Vagina (tissue), 2 donors: Measurements from ENCODE around the gene LTF. TPM values are rescaled to one million over a fixed set of nuclear protein-coding genes. Genes with fewer than 3 reads are reported as not detected.
"Not testable (repeated sequence)": the region's sequence is repeated elsewhere in the genome, so short reads cannot be mapped to it uniquely, and the experiment has no call there.

Source experiments
- DNase-seq, 2 donors: peaks; one replicate each; pipeline ENCODE4 v3.0.0-alpha.2; 2017; ENCODE audit errors: extremely low spot score in 2 of 2
- H3K27ac ChIP-seq: fragments of 200-600 bp; sonication (generic); one replicate; pipeline ENCODE4 v1.5.1; 2019
- H3K27me3 ChIP-seq: fragments of 200-600 bp; sonication (generic); one replicate; pipeline ENCODE4 v1.5.1; 2019
- H3K36me3 ChIP-seq, 2 donors: fragments of 200-600 bp; sonication (generic); one replicate each; pipeline ENCODE4 v1.5.1; 2017 to 2019
- H3K4me1 ChIP-seq: fragments of 200-600 bp; sonication (generic); one replicate; pipeline ENCODE4 v1.5.1; 2019
- H3K4me3 ChIP-seq, 2 donors: fragments of 200-600 bp; sonication (generic); 1 replicate in 1 of 2; 2 replicates in 1 of 2; pipeline ENCODE4 v1.5.1; 2016 to 2019
- H3K9me3 ChIP-seq: fragments of 200-600 bp; sonication (generic); one replicate; pipeline ENCODE4 v1.5.1; 2019
- CTCF ChIP-seq, 3 experiments: fragments of 450-650 bp in 2 of 3; fragments of 200-600 bp in 1 of 3; sonication (generic) in 1 of 3; IDR thresholded peaks; one replicate each; pipeline ENCODE4 v1.5.1; 2017 to 2019; ENCODE audit warnings: antibody characterized with exemption in 3 of 3, mild to moderate bottlenecking in 2 of 3, moderate library complexity in 2 of 3
- POLR2A ChIP-seq, 2 donors: fragments of 450-650 bp; IDR thresholded peaks; one replicate each; pipeline ENCODE4 v1.6.1; 2017; ENCODE audit warnings: antibody characterized with exemption in 2 of 2, mild to moderate bottlenecking in 2 of 2, moderate library complexity in 2 of 2
- POLR2AphosphoS5 ChIP-seq, 2 donors: sonication (generic); formaldehyde crosslinking; IDR thresholded peaks; one replicate each; pipeline ENCODE4 v1.9.0; 2017; ENCODE audit warnings: antibody characterized with exemption in 2 of 2, mild to moderate bottlenecking in 2 of 2, low read depth in 1 of 2; ENCODE audit not compliant: insufficient read depth in 1 of 2
- intact Hi-C: fragments of 100-400 bp; cut with DNase I; formaldehyde crosslinking; loops from one replicate; pipeline ENCODE4 v1.15.1; 2023
- total RNA-seq: library from RNA; depleted of rRNA; stranded (reverse); fragments of >200 nt; gene quantifications from one replicate; pipeline ENCODE4 v1.2.3, GENCODE V29; 2016

Gene LTF
- total RNA-seq, 1 donor from 2014 or later: not detected

- Histone ChIP-seq H3K36me3 (no peaks in the 10 kb centered on the region), H3K27me3 (no peaks in the 10 kb centered on the region), H3K4me3 (no peak overlapping the region), H3K27ac (peak overlapping the region; percentile 83), H3K4me1 (peaks cover 41% of the 10 kb centered on the region), H3K9me3 (no peaks in the 10 kb centered on the region)
- intact Hi-C loops: no loop called here
- TF ChIP-seq POLR2A (IDR thresholded peaks at IDR 0.05): no peak
- TF ChIP-seq CTCF (IDR thresholded peaks at IDR 0.05): no peak
- TF ChIP-seq POLR2AphosphoS5 (IDR thresholded peaks at IDR 0.05; ENCODE audit: insufficient read depth in 1 of 2, low read depth in 1 of 2): no peak
- DNase-seq: no peak
Observed at GRCh38 chr3:46406443-46406787, 58.3 kb downstream of the LTF start.

- Histone ChIP-seq H3K36me3 (no peaks in the 10 kb centered on the region), H3K9me3 (no peaks in the 10 kb centered on the region), H3K4me3 (peak overlapping the region in 1 of 2 donors; percentile 12), H3K27me3 (no peaks in the 10 kb centered on the region), H3K27ac (peak overlapping the region; percentile 83), H3K4me1 (peaks cover 41% of the 10 kb centered on the region)
- no peak for DNase-seq
- intact Hi-C loops: no loop called here
- TF ChIP-seq POLR2AphosphoS5 (IDR thresholded peaks at IDR 0.05; ENCODE audit: insufficient read depth in 1 of 2, low read depth in 1 of 2): peak; percentile 35 to 62
- TF ChIP-seq POLR2A (IDR thresholded peaks at IDR 0.05): no peak
Observed at GRCh38 chr3:46405301-46406019, 59.2 kb downstream of the LTF start.

- DNase-seq, H3K27ac ChIP-seq, H3K36me3 ChIP-seq, H3K9me3 ChIP-seq, H3K4me3 ChIP-seq, H3K27me3 ChIP-seq, intact Hi-C loops: not testable (repeated sequence)
- H3K4me1 ChIP-seq: peaks cover 34% of the 10 kb centered on the region
Observed at GRCh38 chr3:46402902-46403301, 61.8 kb downstream of the LTF start.

- Histone ChIP-seq H3K9me3 (no peaks in the 10 kb centered on the region), H3K27me3 (no peaks in the 10 kb centered on the region), H3K4me3 (no peak overlapping the region), H3K36me3 (no peaks in the 10 kb centered on the region), H3K27ac (no peak overlapping the region), H3K4me1 (peaks cover 21% of the 10 kb centered on the region)
- intact Hi-C loops: no loop called here
- no peak for DNase-seq
- TF ChIP-seq CTCF (IDR thresholded peaks at IDR 0.05) (no peak), POLR2A (IDR thresholded peaks at IDR 0.05) (no peak), POLR2AphosphoS5 (IDR thresholded peaks at IDR 0.05; ENCODE audit: insufficient read depth in 1 of 2, low read depth in 1 of 2) (no peak)
Observed at GRCh38 chr3:46401579-46401978, 63.1 kb downstream of the LTF start.

- DNase-seq: no peak
- no peaks in the 10 kb centered on the region for H3K36me3 ChIP-seq
- no peak overlapping the region for H3K4me3 ChIP-seq
- H3K4me1 ChIP-seq: peaks cover 14% of the 10 kb centered on the region
- no peaks in the 10 kb centered on the region for H3K9me3 ChIP-seq
- intact Hi-C loops: no loop called here
- no peak overlapping the region for H3K27ac ChIP-seq
- no peaks in the 10 kb centered on the region for H3K27me3 ChIP-seq
- no peak for TF ChIP-seq CTCF (IDR thresholded peaks at IDR 0.05)
- TF ChIP-seq POLR2A (IDR thresholded peaks at IDR 0.05): no peak
- no peak for TF ChIP-seq POLR2AphosphoS5 (IDR thresholded peaks at IDR 0.05; ENCODE audit: insufficient read depth in 1 of 2, low read depth in 1 of 2)
Observed at GRCh38 chr3:46400846-46401245, 63.9 kb downstream of the LTF start.

- Histone ChIP-seq H3K4me3 (no peak overlapping the region), H3K4me1 (peaks cover 7% of the 10 kb centered on the region), H3K27ac (no peak overlapping the region), H3K36me3 (no peaks in the 10 kb centered on the region), H3K9me3 (no peaks in the 10 kb centered on the region), H3K27me3 (no peaks in the 10 kb centered on the region)
- no peak for DNase-seq
- TF ChIP-seq POLR2AphosphoS5 (IDR thresholded peaks at IDR 0.05; ENCODE audit: insufficient read depth in 1 of 2, low read depth in 1 of 2) (no peak), CTCF (IDR thresholded peaks at IDR 0.05) (no peak), POLR2A (IDR thresholded peaks at IDR 0.05) (no peak)
- intact Hi-C loops: no loop called here
Observed at GRCh38 chr3:46400000-46400734, 64.5 kb downstream of the LTF start.
